ENCODE measurements around the gene TFPT. TPM values are rescaled to one million over a fixed set of nuclear protein-coding genes. Genes with fewer than 3 reads are reported as not detected.

Gene TFPT
- total RNA-seq, 1 experiment from 2014 or later: 26.6 TPM

- TF ChIP-seq, protein P1, sequence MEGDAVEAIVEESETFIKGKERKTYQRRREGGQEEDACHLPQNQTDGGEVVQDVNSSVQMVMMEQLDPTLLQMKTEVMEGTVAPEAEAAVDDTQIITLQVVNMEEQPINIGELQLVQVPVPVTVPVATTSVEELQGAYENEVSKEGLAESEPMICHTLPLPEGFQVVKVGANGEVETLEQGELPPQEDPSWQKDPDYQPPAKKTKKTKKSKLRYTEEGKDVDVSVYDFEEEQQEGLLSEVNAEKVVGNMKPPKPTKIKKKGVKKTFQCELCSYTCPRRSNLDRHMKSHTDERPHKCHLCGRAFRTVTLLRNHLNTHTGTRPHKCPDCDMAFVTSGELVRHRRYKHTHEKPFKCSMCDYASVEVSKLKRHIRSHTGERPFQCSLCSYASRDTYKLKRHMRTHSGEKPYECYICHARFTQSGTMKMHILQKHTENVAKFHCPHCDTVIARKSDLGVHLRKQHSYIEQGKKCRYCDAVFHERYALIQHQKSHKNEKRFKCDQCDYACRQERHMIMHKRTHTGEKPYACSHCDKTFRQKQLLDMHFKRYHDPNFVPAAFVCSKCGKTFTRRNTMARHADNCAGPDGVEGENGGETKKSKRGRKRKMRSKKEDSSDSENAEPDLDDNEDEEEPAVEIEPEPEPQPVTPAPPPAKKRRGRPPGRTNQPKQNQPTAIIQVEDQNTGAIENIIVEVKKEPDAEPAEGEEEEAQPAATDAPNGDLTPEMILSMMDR (conservative IDR thresholded peaks at IDR 0.05): no peak
- no peaks in the 10 kb centered on the region for H4K20me1 ChIP-seq (ENCODE audit: control insufficient read depth, insufficient read depth, insufficient read length)
- H3K4me1 Mint-ChIP-seq: peaks cover 3 to 4% of the 10 kb centered on the region in 2 experiments; a peak in 3 of 4 replicates
- no peak overlapping the region for H3K56ac ChIP-seq (ENCODE audit: insufficient read length, low read depth, low read length)
- H3K4ac ChIP-seq (ENCODE audit: low read depth, low read length): no peak overlapping the region
- no peak overlapping the region for H2BK15ac ChIP-seq (ENCODE audit: low read depth, low read length)
- no peak for DNase-seq
- no peak overlapping the region for H2AFZ ChIP-seq (ENCODE audit: low read length)
- no peak overlapping the region for H2AK5ac ChIP-seq (ENCODE audit: insufficient read length, low read length)
- H3K9ac ChIP-seq (ENCODE audit: extremely low read depth, insufficient read length, low read length): no peak overlapping the region
- no peaks in the 10 kb centered on the region for H3K9me3 ChIP-seq (ENCODE audit: control insufficient read depth, low read depth, low read length)
- H3K27me3 Mint-ChIP-seq (ENCODE audit: low read depth): no peaks in the 10 kb centered on the region
- no peak overlapping the region for H3K18ac ChIP-seq (ENCODE audit: insufficient read length, low read depth, low read length)
- H3K4me2 ChIP-seq (ENCODE audit: insufficient read depth, insufficient read length, low read length): no peak overlapping the region
- peaks cover 33 to 73% (median 68%) of the 10 kb centered on the region in 3 experiments for H3K36me3 Mint-ChIP-seq (ENCODE audit: insufficient read depth in 1 of 3, low read depth in 3 of 3)
- no peak overlapping the region for H2BK20ac ChIP-seq (ENCODE audit: low read depth, low read length, poor library complexity, severe bottlenecking)
- no peak overlapping the region for H3K27ac ChIP-seq (ENCODE audit: insufficient read length, low read depth, low read length)
- peaks cover 7% of the 10 kb centered on the region for H3K79me1 ChIP-seq (ENCODE audit: insufficient read depth, low read depth, low read length, poor library complexity, severe bottlenecking)
- no CpG with 5 or more reads among the region's 10 CpGs for WGBS (ENCODE audit: extremely low coverage, insufficient read length, low lambda C conversion rate)
- H3K79me2 ChIP-seq (ENCODE audit: insufficient read depth, low read length): no peaks in the 10 kb centered on the region; the same call in 1 of the 2 replicates
- H4K5ac ChIP-seq (ENCODE audit: insufficient read length, low read depth, low read length): no peak overlapping the region
- no peak overlapping the region for H3K27ac Mint-ChIP-seq
- H3K27me3 ChIP-seq (ENCODE audit: insufficient read depth, low read length): no peaks in the 10 kb centered on the region
- no peak overlapping the region for H3K4me3 Mint-ChIP-seq
- no peaks in the 10 kb centered on the region; the same call in 1 of the 2 replicates for H3K4me1 ChIP-seq (ENCODE audit: insufficient read depth, low read length)
- H2BK120ac ChIP-seq (ENCODE audit: low read depth, low read length, poor library complexity, severe bottlenecking): no peak overlapping the region
- no peaks in the 10 kb centered on the region for H3K9me3 Mint-ChIP-seq
- no peak overlapping the region for H2BK5ac ChIP-seq (ENCODE audit: insufficient read length, low read length)
- no peak overlapping the region for H3K14ac ChIP-seq (ENCODE audit: insufficient read depth, low read length)
- H2BK12ac ChIP-seq (ENCODE audit: insufficient read length, low read depth, low read length): no peak overlapping the region
- no peak overlapping the region for H3K23ac ChIP-seq (ENCODE audit: insufficient read length, low read depth, low read length)
- H4K91ac ChIP-seq (ENCODE audit: insufficient read length, low read depth, low read length): no peak overlapping the region
- no peaks in the 10 kb centered on the region for H3K23me2 ChIP-seq (ENCODE audit: insufficient read length, low read depth, low read length, poor library complexity, severe bottlenecking)
- no peak overlapping the region for H3T11ph ChIP-seq (ENCODE audit: low read length)
- H4K8ac ChIP-seq (replicated peaks; ENCODE audit: insufficient read length, low read depth, low read length): no peak overlapping the region
Observed at GRCh38 chr19:54121259-54121658, 5.8 kb upstream of the TFPT start.

All from H9 (cell line).